Esophagus muscularis mucosa (tissue), 4 donors: ENCODE data around the gene KIRREL3. TPM values are rescaled to one million over a fixed set of nuclear protein-coding genes. Genes with fewer than 3 reads are reported as not detected.

Experiments used
- DNase-seq: peaks from one replicate; pipeline ENCODE4 v3.0.0-alpha.2; 2017; ENCODE audit errors: extremely low spot score
- H3K27ac ChIP-seq, 4 donors: fragments of 200-600 bp; sonication (generic); replicated peaks in 1 of 4; 1 replicate in 3 of 4; 2 replicates in 1 of 4; pipeline ENCODE4 v1.5.1; 2016 to 2019; ENCODE audit warnings: mild to moderate bottlenecking in 1 of 4
- H3K27me3 ChIP-seq, 4 donors: fragments of 200-600 bp; sonication (generic); one replicate each; pipeline versions ENCODE4 v1.5.1 to v1.6.0; 2016 to 2019
- H3K36me3 ChIP-seq, 4 donors: fragments of 200-600 bp; sonication (generic); one replicate each; pipeline ENCODE4 v1.5.1; 2016 to 2019
- H3K4me1 ChIP-seq, 4 donors: fragments of 200-600 bp; sonication (generic); one replicate each; pipeline ENCODE4 v1.5.1; 2016 to 2019
- H3K4me3 ChIP-seq, 4 donors: fragments of 200-600 bp; sonication (generic); 1 replicate in 2 of 4; 2 replicates in 2 of 4; pipeline ENCODE4 v1.5.1; 2016 to 2019; ENCODE audit warnings: mild to moderate bottlenecking in 4 of 4, moderate library complexity in 1 of 4
- H3K9me3 ChIP-seq, 4 donors: fragments of 200-600 bp; sonication (generic); 1 replicate in 3 of 4; 2 replicates in 1 of 4; pipeline ENCODE4 v1.5.1; 2016 to 2019
- EP300 ChIP-seq: sonication (generic); formaldehyde crosslinking; IDR thresholded peaks from one replicate; pipeline ENCODE4 v1.6.1; 2017; ENCODE audit warnings: antibody characterized with exemption
- POLR2A ChIP-seq: fragments of 450-650 bp; IDR thresholded peaks from one replicate; pipeline ENCODE4 v1.6.1; 2017; ENCODE audit warnings: antibody characterized with exemption, moderate library complexity, mild to moderate bottlenecking, low read depth
- POLR2AphosphoS5 ChIP-seq, 2 donors: sonication (generic); formaldehyde crosslinking; IDR thresholded peaks; one replicate each; pipeline ENCODE4 v1.6.1; 2017; ENCODE audit warnings: antibody characterized with exemption in 2 of 2
- WGBS: methylation state at CpG from one replicate; pipeline ENCODE4 v1.1.5; 2018; 5-methylcytosine and 5-hydroxymethylcytosine counted together
- intact Hi-C: fragments of 100-400 bp; cut with DNase I; formaldehyde crosslinking; loops from one replicate; pipeline ENCODE4 v1.15.1; 2023
- total RNA-seq, 4 donors: library from RNA; depleted of rRNA; stranded (reverse); fragments of >200 nt; gene quantifications; one replicate each; pipeline versions ENCODE4 v1.1.0 to v1.2.1, GENCODE V29; 2016
- TF ChIP-seq, protein P1 (sequence below), 3 experiments: fragments of 200-600 bp in 2 of 3; fragments of 450-650 bp in 1 of 3; sonication (generic) in 2 of 3; IDR thresholded peaks; one replicate each; pipeline ENCODE4 v1.5.1; 2017 to 2019; ENCODE audit warnings: antibody characterized with exemption in 3 of 3, mild to moderate bottlenecking in 2 of 3, moderate library complexity in 1 of 3

KIRREL3 gene
- total RNA-seq, 4 donors from 2014 or later: 1.7 to 6.5 (median 3.1) TPM

DNA sequence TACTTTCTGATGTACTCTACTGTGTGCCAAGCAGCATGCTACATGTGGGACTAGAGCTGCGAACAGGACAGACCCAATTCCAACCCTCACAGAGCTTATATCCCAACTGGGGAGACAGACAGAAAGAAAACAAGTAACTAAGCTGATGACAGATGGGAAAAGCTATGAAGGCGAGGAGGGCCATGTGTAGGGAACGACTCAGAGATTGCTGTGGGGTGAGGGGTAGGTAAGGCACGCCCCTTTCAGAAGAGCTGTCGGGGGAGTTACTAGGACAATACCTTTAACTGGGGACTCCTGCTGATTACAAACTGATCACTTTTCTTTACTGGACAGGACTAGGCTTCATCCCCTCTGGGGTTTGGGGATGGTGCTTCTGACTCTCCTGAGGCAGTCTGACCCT lies 596.2 kb downstream of the KIRREL3 start:
- Histone ChIP-seq H3K27ac (no peak overlapping the region), H3K9me3 (no peaks in the 10 kb centered on the region), H3K36me3 (peaks cover 0 to 29% (median 25%) of the 10 kb centered on the region in 4 donors), H3K4me1 (peaks cover 0 to 16% (median 8%) of the 10 kb centered on the region in 4 donors), H3K4me3 (no peak overlapping the region), H3K27me3 (no peaks in the 10 kb centered on the region)
- 85% methylated on average over 5 of the region's 5 CpGs for WGBS
- intact Hi-C loops: no loop called here
- no peak for DNase-seq
- TF ChIP-seq POLR2A (no peak), POLR2AphosphoS5 (IDR thresholded peaks at IDR 0.05) (no peak), EP300 (no peak)
- TF ChIP-seq, protein P1, sequence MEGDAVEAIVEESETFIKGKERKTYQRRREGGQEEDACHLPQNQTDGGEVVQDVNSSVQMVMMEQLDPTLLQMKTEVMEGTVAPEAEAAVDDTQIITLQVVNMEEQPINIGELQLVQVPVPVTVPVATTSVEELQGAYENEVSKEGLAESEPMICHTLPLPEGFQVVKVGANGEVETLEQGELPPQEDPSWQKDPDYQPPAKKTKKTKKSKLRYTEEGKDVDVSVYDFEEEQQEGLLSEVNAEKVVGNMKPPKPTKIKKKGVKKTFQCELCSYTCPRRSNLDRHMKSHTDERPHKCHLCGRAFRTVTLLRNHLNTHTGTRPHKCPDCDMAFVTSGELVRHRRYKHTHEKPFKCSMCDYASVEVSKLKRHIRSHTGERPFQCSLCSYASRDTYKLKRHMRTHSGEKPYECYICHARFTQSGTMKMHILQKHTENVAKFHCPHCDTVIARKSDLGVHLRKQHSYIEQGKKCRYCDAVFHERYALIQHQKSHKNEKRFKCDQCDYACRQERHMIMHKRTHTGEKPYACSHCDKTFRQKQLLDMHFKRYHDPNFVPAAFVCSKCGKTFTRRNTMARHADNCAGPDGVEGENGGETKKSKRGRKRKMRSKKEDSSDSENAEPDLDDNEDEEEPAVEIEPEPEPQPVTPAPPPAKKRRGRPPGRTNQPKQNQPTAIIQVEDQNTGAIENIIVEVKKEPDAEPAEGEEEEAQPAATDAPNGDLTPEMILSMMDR (IDR thresholded peaks at IDR 0.05): no peak

DNA sequence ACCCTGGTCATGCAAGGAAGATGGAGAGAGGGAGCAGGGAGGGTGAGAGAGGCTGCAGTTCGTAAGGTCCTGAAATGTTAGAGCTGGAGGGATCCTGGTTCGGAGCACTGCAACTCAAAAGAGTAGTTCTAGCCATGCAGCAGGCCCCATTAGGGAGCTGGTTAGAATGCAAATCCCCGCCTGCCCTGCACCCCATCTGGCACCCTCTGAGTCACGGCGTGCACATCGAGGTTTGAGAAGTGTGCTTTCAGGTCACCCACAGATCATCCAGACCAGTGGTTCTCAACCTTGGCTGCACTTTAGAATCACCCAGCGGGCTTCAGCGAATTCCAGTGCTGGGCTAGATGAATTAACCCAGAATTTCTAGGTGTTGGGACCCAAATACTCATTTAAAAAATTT lies 596.9 kb downstream of the KIRREL3 start:
- TF ChIP-seq POLR2A (no peak), EP300 (no peak), POLR2AphosphoS5 (IDR thresholded peaks at IDR 0.05) (no peak)
- TF ChIP-seq, protein P1 (IDR thresholded peaks at IDR 0.05): no peak
- intact Hi-C loops: no loop called here
- Histone ChIP-seq H3K27ac (no peak overlapping the region), H3K4me3 (no peak overlapping the region), H3K27me3 (no peaks in the 10 kb centered on the region), H3K4me1 (peaks cover 0 to 16% (median 8%) of the 10 kb centered on the region in 4 donors), H3K36me3 (peaks cover 0 to 22% (median 18%) of the 10 kb centered on the region in 4 donors), H3K9me3 (no peaks in the 10 kb centered on the region)
- no peak for DNase-seq
- 91% methylated on average over 8 of the region's 8 CpGs for WGBS

DNA sequence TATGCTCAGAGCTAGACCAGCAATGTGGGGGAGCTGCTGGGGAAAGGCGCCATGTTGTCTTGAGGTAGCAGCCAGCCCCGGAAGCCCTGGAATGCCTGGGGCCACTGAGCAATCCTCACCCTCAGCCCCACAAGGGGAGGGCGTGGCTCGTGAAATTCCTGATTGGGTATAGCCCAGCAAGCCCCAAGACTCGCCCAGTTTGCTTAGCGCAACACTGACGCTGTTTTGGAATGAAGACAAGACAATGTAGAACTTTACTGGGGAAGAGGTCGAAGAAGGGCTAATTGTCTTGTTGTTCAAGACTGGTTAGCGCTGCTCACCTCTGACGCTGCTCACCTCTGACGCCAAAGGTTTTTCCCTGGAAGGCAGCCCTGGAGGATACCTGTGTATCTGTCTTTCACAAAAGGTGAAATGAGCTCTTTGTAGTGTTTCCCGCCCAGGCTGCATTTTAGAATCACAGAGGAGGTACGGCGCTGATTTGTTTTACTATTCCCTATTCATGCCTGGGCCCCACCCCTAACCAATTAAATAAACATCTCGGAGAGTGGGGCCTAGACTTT lies 597.5 kb downstream of the KIRREL3 start:
- Histone ChIP-seq H3K9me3 (no peaks in the 10 kb centered on the region), H3K27ac (peak overlapping the region in 1 of 4 donors; percentile 8), H3K36me3 (peaks cover 0 to 16% (median 12%) of the 10 kb centered on the region in 4 donors), H3K27me3 (no peaks in the 10 kb centered on the region), H3K4me1 (peaks cover 0 to 16% (median 8%) of the 10 kb centered on the region in 4 donors), H3K4me3 (no peak overlapping the region)
- TF ChIP-seq, protein P1 (IDR thresholded peaks at IDR 0.05): no peak
- no peak for TF ChIP-seq POLR2AphosphoS5 (IDR thresholded peaks at IDR 0.05)
- no peak for TF ChIP-seq POLR2A
- TF ChIP-seq EP300: no peak
- intact Hi-C loops: no loop called here
- DNase-seq: no peak
- 82% methylated on average over 12 of the region's 15 CpGs for WGBS

DNA sequence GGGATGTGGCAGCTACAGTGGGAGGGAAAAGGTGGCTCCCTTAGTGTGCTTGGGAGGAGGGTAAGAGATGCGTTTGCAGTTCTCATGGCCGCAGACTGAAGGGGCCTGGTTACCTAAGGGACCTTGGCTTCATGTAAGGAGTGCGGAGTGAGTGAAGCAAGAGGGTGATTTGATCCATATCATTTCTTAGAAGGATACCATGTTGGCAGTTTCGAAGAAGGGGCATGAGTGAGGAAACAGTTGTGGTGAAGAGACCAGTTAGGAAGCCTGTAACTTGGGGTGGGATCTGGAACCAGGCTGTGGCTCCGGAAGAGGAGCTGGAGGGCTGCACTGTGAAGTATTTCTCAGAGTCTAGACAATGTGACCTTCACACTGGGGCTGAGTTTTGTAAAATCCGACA lies 600.1 kb downstream of the KIRREL3 start:
- no peak overlapping the region for H3K27ac ChIP-seq
- H3K27me3 ChIP-seq: no peaks in the 10 kb centered on the region
- TF ChIP-seq POLR2A (no peak), POLR2AphosphoS5 (IDR thresholded peaks at IDR 0.05) (no peak)
- H3K36me3 ChIP-seq: no peaks in the 10 kb centered on the region
- H3K4me3 ChIP-seq: no peak overlapping the region
- intact Hi-C loops: no loop called here
- WGBS: 93% methylated on average over 6 of the region's 6 CpGs
- DNase-seq: no peak
- H3K9me3 ChIP-seq: no peaks in the 10 kb centered on the region
- H3K4me1 ChIP-seq: peaks cover 0 to 10% (median 4%) of the 10 kb centered on the region in 4 donors

DNA sequence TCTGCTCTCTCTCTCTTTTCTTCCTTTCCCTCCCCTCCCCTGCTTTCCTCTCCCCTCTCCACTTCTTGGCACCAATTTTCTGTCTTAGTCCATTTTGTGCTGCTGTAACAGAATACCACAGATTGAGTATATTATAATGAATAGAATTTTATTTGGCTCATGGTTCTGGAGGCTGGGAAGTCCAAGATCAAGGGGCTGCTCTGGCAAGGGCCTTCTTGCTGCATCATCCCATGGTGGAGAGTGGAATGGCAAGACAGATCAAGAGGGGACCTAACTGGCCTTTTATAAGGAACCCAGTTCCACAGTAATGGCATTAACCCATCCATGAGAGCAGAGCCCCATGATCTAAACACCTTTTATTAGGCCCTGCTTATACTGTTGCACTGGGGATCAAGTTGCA lies 600.6 kb downstream of the KIRREL3 start:
- no peaks in the 10 kb centered on the region for H3K36me3 ChIP-seq
- intact Hi-C loops: no loop called here
- H3K9me3 ChIP-seq: no peaks in the 10 kb centered on the region
- DNase-seq: no peak
- H3K4me3 ChIP-seq: no peak overlapping the region
- H3K27me3 ChIP-seq: no peaks in the 10 kb centered on the region
- TF ChIP-seq EP300 (no peak), POLR2AphosphoS5 (IDR thresholded peaks at IDR 0.05) (no peak), POLR2A (no peak)
- TF ChIP-seq, protein P1 (IDR thresholded peaks at IDR 0.05): no peak
- H3K27ac ChIP-seq: no peak overlapping the region
- peaks cover 0 to 15% (median 8%) of the 10 kb centered on the region in 4 donors for H3K4me1 ChIP-seq
